Upper lobe of right lung (tissue), 1 donor: ENCODE results near the gene SPNS3. TPM values are rescaled to one million over a fixed set of nuclear protein-coding genes. Genes with fewer than 3 reads are reported as not detected.
A peak's percentile ranks its signal among the peaks of the same experiment; 100 is the strongest.

ENCODE experiments used
- ATAC-seq: fragments of 200-7000 bp; cut with Tn5 transposase; one replicate; pipeline ENCODE4 v1.9.1; 2020; ENCODE audit warnings: mild to moderate bottlenecking, moderate library complexity
- DNase-seq: peaks from one replicate; pipeline ENCODE4 v3.0.0-alpha.2; 2020
- H3K27ac ChIP-seq: fragments of 200-600 bp; one replicate; pipeline ENCODE4 v1.8.0; 2022
- H3K27me3 ChIP-seq: fragments of 200-600 bp; one replicate; pipeline ENCODE4 v1.8.0; 2022; ENCODE audit warnings: mild to moderate bottlenecking
- H3K36me3 ChIP-seq: fragments of 200-600 bp; one replicate; pipeline ENCODE4 v1.8.0; 2022
- H3K4me1 ChIP-seq: fragments of 200-600 bp; one replicate; pipeline ENCODE4 v1.8.0; 2022
- H3K4me3 ChIP-seq: fragments of 200-600 bp; one replicate; pipeline ENCODE4 v1.8.0; 2022; ENCODE audit warnings: mild to moderate bottlenecking
- H3K9me3 ChIP-seq: fragments of 200-600 bp; one replicate; pipeline ENCODE4 v1.8.0; 2022
- CTCF ChIP-seq: fragments of 200-600 bp; IDR thresholded peaks from one replicate; pipeline ENCODE4 v1.8.0; 2022; ENCODE audit warnings: antibody characterized with exemption
- intact Hi-C: fragments of 100-400 bp; cut with DNase I; formaldehyde crosslinking; loops from one replicate; pipeline ENCODE4 v1.11.0; 2022
- total RNA-seq: library from RNA; stranded (reverse); fragmentation: NEBNext Ultra II Directional; extraction: Animal tissue kit (Norgen Biotek cat#: 25700); gene quantifications from one replicate; pipeline ENCODE4 v1.2.1, GENCODE V29; 2021
- donor health status: DM: no; HTN: yes; CAD: no; lungs with severe emphysema.

SPNS3 gene
- total RNA-seq, 1 donor from 2014 or later = 0.87 TPM

- no peaks in the 10 kb centered on the region for H3K27me3 ChIP-seq
- intact Hi-C loops = no loop called here
- no peak for DNase-seq
- H3K4me1 ChIP-seq = peaks cover 19% of the 10 kb centered on the region
- no peaks in the 10 kb centered on the region for H3K9me3 ChIP-seq
- H3K4me3 ChIP-seq = no peak overlapping the region
- peak; percentile 32 for ATAC-seq
- H3K27ac ChIP-seq = no peak overlapping the region
- no peak for TF ChIP-seq CTCF
- no peaks in the 10 kb centered on the region for H3K36me3 ChIP-seq
These were observed 47.5 kb downstream of the SPNS3 start for GRCh38 chr17:4480929-4481898.

- Histone ChIP-seq H3K9me3 (no peaks in the 10 kb centered on the region), H3K36me3 (no peaks in the 10 kb centered on the region), H3K27me3 (no peaks in the 10 kb centered on the region), H3K4me1 (peaks cover 12% of the 10 kb centered on the region), H3K27ac (peak overlapping the region; percentile 81), H3K4me3 (no peak overlapping the region)
- intact Hi-C loops = no loop called here
- DNase-seq = no peak
- no peak for ATAC-seq
- TF ChIP-seq CTCF = no peak
These were observed 48.7 kb downstream of the SPNS3 start for GRCh38 chr17:4482338-4483011.

DNA sequence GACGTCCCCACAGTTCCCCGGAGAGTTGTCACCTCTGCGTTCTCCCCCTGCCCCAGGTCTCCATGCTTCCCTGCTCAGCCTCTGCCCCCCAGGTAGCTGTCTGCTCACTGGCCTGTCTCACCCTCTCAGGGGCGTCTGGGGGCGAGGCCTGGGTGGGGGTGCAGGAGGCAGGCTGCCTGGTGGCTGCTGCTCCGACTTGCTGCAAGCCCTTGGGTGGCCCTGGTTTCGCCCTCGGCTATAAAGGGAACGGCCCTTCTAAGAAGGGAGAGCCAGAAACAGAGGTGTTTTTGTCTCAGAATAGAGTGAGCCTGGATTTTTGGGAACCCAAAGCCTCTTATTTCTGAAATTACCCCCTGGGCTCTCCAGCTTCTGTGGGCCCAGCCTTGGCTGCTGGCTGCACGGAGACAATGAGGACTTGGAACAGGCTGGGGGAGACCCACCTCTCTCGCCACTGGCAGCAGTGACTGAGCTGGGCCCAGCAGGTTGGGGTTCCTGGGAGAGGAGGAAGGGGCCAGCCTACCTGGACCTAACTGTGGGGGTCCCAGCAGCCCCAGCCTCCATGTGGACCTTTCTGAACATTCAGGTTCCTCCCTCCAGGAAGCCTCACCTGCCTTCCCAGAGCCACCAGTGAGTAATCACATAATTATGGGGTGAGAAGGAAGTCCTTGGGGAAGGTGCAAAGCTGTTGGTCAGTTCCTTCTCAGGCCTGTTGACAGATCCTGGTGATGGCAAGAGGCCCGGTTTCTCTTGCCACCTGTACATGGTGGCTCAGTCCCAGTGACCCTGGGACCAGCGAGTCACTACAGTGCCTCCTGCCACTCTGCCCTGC is 49.5 kb downstream of the SPNS3 start:
- H3K4me3 ChIP-seq = peak overlapping the region; percentile 16
- DNase-seq (no peak), ATAC-seq (peak; percentile 80)
- intact Hi-C loops = no loop called here
- H3K4me1 ChIP-seq = peaks cover 12% of the 10 kb centered on the region
- H3K9me3 ChIP-seq = no peaks in the 10 kb centered on the region
- H3K27me3 ChIP-seq = no peaks in the 10 kb centered on the region
- H3K36me3 ChIP-seq = no peaks in the 10 kb centered on the region
- TF ChIP-seq CTCF = no peak
- H3K27ac ChIP-seq = peak overlapping the region; percentile 81

GRCh38 chr17:4485676-4486646 is 52.2 kb downstream of the SPNS3 start:
- Histone ChIP-seq H3K27me3 (no peaks in the 10 kb centered on the region), H3K36me3 (no peaks in the 10 kb centered on the region), H3K4me1 (peaks cover 10% of the 10 kb centered on the region), H3K4me3 (peak overlapping the region; percentile 21), H3K27ac (peak overlapping the region; percentile 17), H3K9me3 (no peaks in the 10 kb centered on the region)
- ATAC-seq = no peak
- no peak for DNase-seq
- intact Hi-C loops = no loop called here
- no peak for TF ChIP-seq CTCF
